Omental fat pad (tissue), 4 donors: ENCODE measurements around the gene VIT. TPM values are rescaled to one million over a fixed set of nuclear protein-coding genes. Genes with fewer than 3 reads are reported as not detected.

Experiments used
- ATAC-seq: fragments of 150-250 bp; one replicate; pipeline ENCODE4 v1.9.1; 2016; ENCODE audit warnings: mild to moderate bottlenecking, moderate library complexity; ENCODE audit not compliant: low FRiP score
- DNase-seq: peaks from one replicate; pipeline ENCODE4 v3.0.0-alpha.2; 2019; ENCODE audit warnings: low spot score
- CTCF ChIP-seq, 3 donors: fragments of 450-650 bp; IDR thresholded peaks; one replicate each; pipeline ENCODE4 v1.5.1; 2016 to 2017; ENCODE audit warnings: antibody characterized with exemption in 3 of 3, mild to moderate bottlenecking in 3 of 3, moderate library complexity in 2 of 3
- total RNA-seq, 4 donors: library from RNA; depleted of rRNA; stranded (reverse); fragments of >200 nt; gene quantifications; one replicate each; pipeline ENCODE4 v1.1.0, GENCODE V29; 2016

Gene VIT
- total RNA-seq, 4 donors from 2014 or later: 10.2 to 36.4 (median 19.8) TPM

DNA sequence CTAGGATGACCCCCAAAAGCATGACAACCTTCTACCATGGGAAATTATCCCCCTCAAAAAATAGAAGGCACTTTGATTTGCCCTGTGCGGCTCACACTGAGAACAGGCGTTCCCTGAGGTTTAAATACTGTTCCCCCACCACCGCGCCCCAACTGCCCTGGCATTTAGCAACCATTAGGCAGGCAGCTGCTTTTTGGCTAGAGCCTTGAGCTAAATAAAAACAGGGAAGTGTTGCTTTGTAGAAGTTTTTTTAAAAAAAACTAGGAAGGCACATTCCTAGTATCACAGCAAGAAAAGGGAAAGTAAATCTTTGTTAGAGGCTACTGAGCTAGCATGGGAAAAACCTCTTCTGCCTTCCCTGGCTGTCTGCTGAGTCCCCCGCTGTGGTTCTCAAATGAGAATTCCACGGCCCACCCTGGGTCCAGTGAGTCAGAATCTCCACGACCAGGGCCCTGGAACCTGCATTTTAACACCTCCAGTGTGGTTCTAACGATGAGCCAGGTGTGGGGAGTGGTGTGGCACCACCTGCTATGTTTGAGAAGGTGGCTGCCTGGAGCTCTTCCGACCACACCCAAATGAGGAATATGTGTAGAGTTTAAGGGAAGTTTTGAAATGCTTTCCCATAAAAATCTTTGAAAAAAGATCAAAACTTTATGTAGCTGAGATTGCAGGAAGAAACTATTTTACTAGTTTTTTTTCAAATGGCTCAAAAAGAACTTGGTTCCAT, 66.4 kb downstream of the VIT start:
- no peak for ATAC-seq
- TF ChIP-seq CTCF (IDR thresholded peaks at IDR 0.05): no peak
- DNase-seq: no peak

- TF ChIP-seq CTCF (IDR thresholded peaks at IDR 0.05): no peak
- ATAC-seq (no peak), DNase-seq (no peak)
Observed at GRCh38 chr2:36769106-36769505, 72.6 kb downstream of the VIT start.

DNA sequence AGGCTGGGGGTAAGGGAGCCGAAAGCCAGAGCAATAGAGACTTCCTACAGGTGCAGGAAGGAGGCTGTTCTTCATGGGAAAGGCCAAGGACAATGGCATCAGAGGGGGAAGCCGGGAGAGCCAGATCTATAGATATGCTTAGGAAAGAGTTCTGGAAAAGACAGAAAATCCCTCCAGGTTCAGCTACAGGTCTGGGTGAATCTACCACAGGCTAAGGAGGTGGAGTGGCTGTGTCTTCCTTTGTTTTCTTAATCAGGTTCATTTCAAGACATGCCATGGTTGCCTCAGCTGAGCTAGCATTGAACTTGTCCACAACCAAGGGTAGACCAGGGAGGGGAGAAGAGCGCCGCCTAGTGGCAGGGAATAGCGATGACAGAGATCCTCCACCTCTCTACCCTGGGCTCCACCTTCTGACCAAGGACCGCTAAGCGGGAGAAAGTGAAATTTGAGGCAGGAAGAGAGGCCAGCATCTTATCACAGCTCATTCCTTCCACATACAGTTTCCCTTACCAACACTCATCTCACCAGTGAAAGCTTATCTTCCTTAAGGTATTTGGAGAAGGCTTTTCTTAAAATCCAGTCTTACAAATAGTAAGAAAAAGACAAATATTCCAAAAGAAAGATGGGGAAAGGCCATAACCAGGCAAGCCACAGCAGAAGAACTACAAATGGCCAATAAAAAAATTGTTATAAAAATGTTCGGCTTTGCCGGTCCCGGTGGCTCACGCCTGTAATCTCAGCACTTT, 74.2 kb downstream of the VIT start:
- DNase-seq (no peak), ATAC-seq (no peak)
- no peak for TF ChIP-seq CTCF (IDR thresholded peaks at IDR 0.05)

DNA sequence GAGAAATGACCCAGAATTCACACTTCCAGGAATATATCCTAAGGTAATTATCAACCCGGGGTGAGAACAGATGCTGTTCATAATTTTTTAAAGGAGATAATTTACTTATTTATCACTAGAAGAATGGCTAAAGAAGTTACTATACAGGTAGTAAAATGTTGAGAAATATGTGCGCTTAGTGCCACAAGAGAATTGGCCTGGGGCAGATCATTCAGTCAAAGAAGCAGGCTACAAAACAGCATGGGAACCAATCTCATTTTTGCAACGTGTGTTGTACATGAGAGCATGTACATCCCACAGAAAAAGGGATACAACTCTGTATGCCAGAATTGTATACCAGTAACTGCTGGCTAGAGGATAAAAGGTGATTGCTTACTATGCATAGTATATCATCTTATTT, 75.2 kb downstream of the VIT start:
- no peak for DNase-seq
- TF ChIP-seq CTCF (IDR thresholded peaks at IDR 0.05): no peak
- ATAC-seq: no peak

DNA sequence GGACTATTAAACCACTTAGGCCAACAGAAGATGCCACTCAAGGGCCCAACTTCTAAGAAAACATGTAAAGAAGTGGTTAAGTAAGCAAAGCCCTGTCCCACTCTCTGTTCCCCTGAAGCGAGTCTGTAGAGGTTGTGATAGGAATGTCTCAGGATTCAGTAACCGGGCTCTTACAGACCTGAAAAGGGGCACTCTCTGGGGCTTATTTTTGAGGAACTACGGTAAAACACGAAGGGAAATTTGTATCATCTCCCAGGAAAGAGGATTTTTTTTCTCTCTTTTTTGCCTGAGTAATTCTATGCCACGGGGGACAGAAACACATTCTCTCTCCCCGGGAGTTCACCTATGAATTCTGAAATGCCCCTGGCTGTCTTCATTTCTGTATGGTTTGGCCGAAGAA, 77.4 kb downstream of the VIT start:
- no peak for ATAC-seq
- TF ChIP-seq CTCF (IDR thresholded peaks at IDR 0.05): no peak
- DNase-seq: no peak

DNA sequence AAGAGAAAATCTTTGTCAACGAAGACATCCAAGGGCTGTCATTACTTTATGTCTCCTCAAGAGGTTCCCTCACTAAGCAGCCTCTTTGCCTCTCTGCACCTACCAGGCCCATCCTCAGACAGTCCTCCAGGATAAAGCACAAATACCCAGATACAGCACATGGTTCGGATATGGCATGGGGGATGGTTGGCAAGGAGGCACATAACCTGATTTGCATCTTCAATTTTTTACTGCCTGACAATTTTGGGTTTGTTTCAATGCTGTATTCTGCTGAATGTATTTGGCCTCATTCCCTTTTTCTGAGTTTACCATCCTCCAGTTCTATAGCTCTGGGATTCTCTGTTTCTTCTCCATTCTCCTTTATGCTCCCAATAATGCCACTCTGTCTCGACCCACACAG, 78.8 kb downstream of the VIT start:
- no peak for TF ChIP-seq CTCF (IDR thresholded peaks at IDR 0.05)
- DNase-seq: no peak
- no peak for ATAC-seq

GRCh38 chr2:36775806-36776205, 79.3 kb downstream of the VIT start:
- TF ChIP-seq CTCF (IDR thresholded peaks at IDR 0.05): no peak
- DNase-seq (no peak), ATAC-seq (no peak)
